MM.1S (cell line): ENCODE results near the gene ZNF785.

Source experiments
- EZH2 ChIP-seq: fragments of 300-600 bp; sonication (generic); optimal IDR thresholded peaks from 2 replicates; pipeline ENCODE3; 2017; ENCODE audit warnings: low read depth, mild to moderate bottlenecking, antibody characterized with exemption, low read length, mixed read lengths
- EZH2phosphoT487 ChIP-seq: fragments of 300-600 bp; sonication (generic); IDR thresholded peaks from 2 replicates; pipeline ENCODE4 v1.6.1; 2018; ENCODE audit warnings: antibody characterized with exemption, low read length
- TF ChIP-seq, protein P1 (sequence below): fragments of 300-600 bp; sonication (generic); IDR thresholded peaks from 2 replicates; pipeline ENCODE4 v1.5.1; 2016; ENCODE audit warnings: antibody characterized with exemption, low read length, mixed read lengths

DNA sequence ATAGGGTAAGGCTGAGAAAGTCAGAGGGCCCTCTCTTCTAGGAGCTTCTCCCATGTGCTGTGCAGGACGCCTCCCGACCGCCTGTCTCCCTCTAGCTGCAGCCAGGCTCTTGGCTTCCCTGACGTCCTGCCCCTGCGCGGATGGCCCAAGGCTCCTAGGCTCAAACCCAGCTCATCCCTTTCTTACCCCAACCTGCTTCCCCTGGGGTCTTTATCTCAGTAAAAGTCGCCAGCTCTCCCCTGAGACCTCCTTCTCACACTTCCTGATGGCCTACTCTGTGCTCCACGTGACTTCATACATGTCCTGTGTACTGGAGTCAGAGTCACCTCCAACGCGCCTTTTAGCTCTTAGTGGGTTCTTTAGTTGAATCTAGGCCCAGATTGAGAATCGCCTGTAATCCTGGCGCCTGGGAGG lies 49.7 kb downstream of the ZNF785 start:
- TF ChIP-seq, protein P1, sequence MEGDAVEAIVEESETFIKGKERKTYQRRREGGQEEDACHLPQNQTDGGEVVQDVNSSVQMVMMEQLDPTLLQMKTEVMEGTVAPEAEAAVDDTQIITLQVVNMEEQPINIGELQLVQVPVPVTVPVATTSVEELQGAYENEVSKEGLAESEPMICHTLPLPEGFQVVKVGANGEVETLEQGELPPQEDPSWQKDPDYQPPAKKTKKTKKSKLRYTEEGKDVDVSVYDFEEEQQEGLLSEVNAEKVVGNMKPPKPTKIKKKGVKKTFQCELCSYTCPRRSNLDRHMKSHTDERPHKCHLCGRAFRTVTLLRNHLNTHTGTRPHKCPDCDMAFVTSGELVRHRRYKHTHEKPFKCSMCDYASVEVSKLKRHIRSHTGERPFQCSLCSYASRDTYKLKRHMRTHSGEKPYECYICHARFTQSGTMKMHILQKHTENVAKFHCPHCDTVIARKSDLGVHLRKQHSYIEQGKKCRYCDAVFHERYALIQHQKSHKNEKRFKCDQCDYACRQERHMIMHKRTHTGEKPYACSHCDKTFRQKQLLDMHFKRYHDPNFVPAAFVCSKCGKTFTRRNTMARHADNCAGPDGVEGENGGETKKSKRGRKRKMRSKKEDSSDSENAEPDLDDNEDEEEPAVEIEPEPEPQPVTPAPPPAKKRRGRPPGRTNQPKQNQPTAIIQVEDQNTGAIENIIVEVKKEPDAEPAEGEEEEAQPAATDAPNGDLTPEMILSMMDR: no peak; the same call in 1 of the 2 replicates
- TF ChIP-seq EZH2: no peak
- TF ChIP-seq EZH2phosphoT487: no peak
